SH-SY5Y (cell line): Measurements from ENCODE around the gene CPXCR1.

Experiments
- GATA2 ChIP-seq: IDR thresholded peaks from 2 replicates; pipeline ENCODE4 v1.6.1; 2011; ENCODE audit warnings: mild to moderate bottlenecking, low read depth, low read length
- GATA3 ChIP-seq: IDR thresholded peaks from 2 replicates; pipeline ENCODE4 v1.6.1; 2011; ENCODE audit warnings: low read depth, mild to moderate bottlenecking, low read length, moderate library complexity

CPXCR1 gene

GRCh38 chrX:88746925-88747324 lies at the start of gene CPXCR1:
Gene CPXCR1, plus strand, starts transcription at chrX:88747225. Its CDS starts 6,190 bp downstream, at chrX:88753415.
- TF ChIP-seq GATA2 (no peak), GATA3 (no peak)

GRCh38 chrX:88735835-88736234 lies 11.2 kb upstream of the CPXCR1 start:
- TF ChIP-seq GATA3 (no peak), GATA2 (no peak)

GRCh38 chrX:88789825-88790224 lies 42.8 kb downstream of the CPXCR1 start:
- TF ChIP-seq GATA2 (no peak), GATA3 (no peak)
